Stimulated activated naive CD4-positive, alpha-beta T cell treated with Interleukin-2 at 50 U/mL for 16 hours (primary cell): Measurements from ENCODE around the gene SYNGR4.
A peak's percentile ranks its signal among the peaks of the same experiment; 100 is the strongest.

Experiments
- DNase-seq: peaks from one replicate; lab custom pipeline; 2025; lab: John Stamatoyannopoulos, UW

SYNGR4 gene

GRCh38 chr19:48397263-48398101 lies 33.3 kb downstream of the SYNGR4 start:
- no peak for DNase-seq

- no peak for DNase-seq
Observed at GRCh38 chr19:48398102-48398374, 33.9 kb downstream of the SYNGR4 start.

- peak; percentile 75 for DNase-seq
Observed at GRCh38 chr19:48398375-48399235, 34.4 kb downstream of the SYNGR4 start.

GRCh38 chr19:48400018-48400742 lies 36.0 kb downstream of the SYNGR4 start:
- DNase-seq: peak; percentile 17

GRCh38 chr19:48401287-48401686 lies 37.1 kb downstream of the SYNGR4 start:
- no peak for DNase-seq

GRCh38 chr19:48403606-48404005 lies 39.4 kb downstream of the SYNGR4 start:
- peak; percentile 21 for DNase-seq

- no peak for DNase-seq
Observed at GRCh38 chr19:48405010-48405659, 41.0 kb downstream of the SYNGR4 start.

- DNase-seq: no peak
Observed at GRCh38 chr19:48405850-48406249, 41.7 kb downstream of the SYNGR4 start.

- DNase-seq: no peak
Observed at GRCh38 chr19:48413879-48414587, 49.9 kb downstream of the SYNGR4 start.

GRCh38 chr19:48415395-48415794 lies 51.2 kb downstream of the SYNGR4 start:
- DNase-seq: peak; percentile 66

- no peak for DNase-seq
Observed at GRCh38 chr19:48415806-48416221, 51.6 kb downstream of the SYNGR4 start.

- no peak for DNase-seq
Observed at GRCh38 chr19:48417421-48417820, 53.3 kb downstream of the SYNGR4 start.

GRCh38 chr19:48418317-48419064 lies 54.3 kb downstream of the SYNGR4 start:
- DNase-seq: no peak

- peak; percentile 70 for DNase-seq
Observed at GRCh38 chr19:48419158-48419920, 55.2 kb downstream of the SYNGR4 start.

GRCh38 chr19:48421548-48421947 lies 57.4 kb downstream of the SYNGR4 start:
- no peak for DNase-seq

- DNase-seq: no peak
Observed at GRCh38 chr19:48424694-48425219, 60.6 kb downstream of the SYNGR4 start.
